ENCODE data around the gene DLL1. TPM values are rescaled to one million over a fixed set of nuclear protein-coding genes. Genes with fewer than 3 reads are reported as not detected.
A peak's percentile ranks its signal among the peaks of the same experiment; 100 is the strongest.

DLL1 gene
- total RNA-seq, 2 experiments from 2014 or later: 10.7 to 12.3 TPM

GRCh38 chr6:170286246-170286933, 4.5 kb downstream of the DLL1 start:
- POLR2A ChIA-PET: interaction anchor here (1.0 kb wide), 1 partner anchor 137 kb away, joined by 3 read pairs; no protein-coding TSS in a partner anchor
- DNase-seq (no peak), ATAC-seq (no peak)
- CTCF ChIA-PET: no interaction called here
- no peak overlapping the region for H3K4me3 Mint-ChIP-seq
- H3K36me3 Mint-ChIP-seq (ENCODE audit: low read depth): peaks cover 30% of the 10 kb centered on the region
- H3K4me1 Mint-ChIP-seq (ENCODE audit: low read depth): peaks cover 18% of the 10 kb centered on the region
- no peaks in the 10 kb centered on the region for H3K9me3 Mint-ChIP-seq (ENCODE audit: insufficient read depth)
- H3K27ac Mint-ChIP-seq: peak overlapping the region; percentile 15
- peaks cover 6% of the 10 kb centered on the region for H3K27me3 Mint-ChIP-seq (ENCODE audit: low read depth)

- peaks cover 6% of the 10 kb centered on the region for H3K27me3 Mint-ChIP-seq (ENCODE audit: low read depth)
- ChIA-PET CTCF (interaction anchor here (0.9 to 1.1 kb wide), 2 partner anchors 8 to 453 kb away, joined by 3 read pairs; no protein-coding TSS in a partner anchor), POLR2A (no interaction called here)
- DNase-seq (no peak), ATAC-seq (no peak)
- no peak overlapping the region for H3K4me3 Mint-ChIP-seq
- no peak overlapping the region for H3K27ac Mint-ChIP-seq
- H3K36me3 Mint-ChIP-seq (ENCODE audit: low read depth): peaks cover 30% of the 10 kb centered on the region
- H3K9me3 Mint-ChIP-seq (ENCODE audit: insufficient read depth): no peaks in the 10 kb centered on the region
- peaks cover 21% of the 10 kb centered on the region for H3K4me1 Mint-ChIP-seq (ENCODE audit: low read depth)
These were observed 5.4 kb downstream of the DLL1 start for GRCh38 chr6:170285482-170285881.

- CTCF ChIA-PET: interaction anchor here (0.9 to 1.1 kb wide), 2 partner anchors 9 to 453 kb away, joined by 3 read pairs; no protein-coding TSS in a partner anchor
- Mint-ChIP-seq H3K36me3 (ENCODE audit: low read depth) (peaks cover 30% of the 10 kb centered on the region), H3K27me3 (ENCODE audit: low read depth) (peaks cover 7% of the 10 kb centered on the region), H3K27ac (no peak overlapping the region), H3K9me3 (ENCODE audit: insufficient read depth) (no peaks in the 10 kb centered on the region), H3K4me1 (ENCODE audit: low read depth) (peaks cover 21% of the 10 kb centered on the region), H3K4me3 (no peak overlapping the region)
- ATAC-seq: no peak
- POLR2A ChIA-PET: no interaction called here
- DNase-seq: no peak
These were observed 5.9 kb downstream of the DLL1 start for GRCh38 chr6:170284866-170285469.

GRCh38 chr6:170284126-170284773, 6.6 kb downstream of the DLL1 start:
- H3K36me3 Mint-ChIP-seq (ENCODE audit: low read depth): peaks cover 30% of the 10 kb centered on the region
- H3K4me3 Mint-ChIP-seq: no peak overlapping the region
- CTCF ChIA-PET: interaction anchor here (0.9 to 1.1 kb wide), 2 partner anchors 10 to 452 kb away, joined by 3 read pairs; no protein-coding TSS in a partner anchor
- no peak for ATAC-seq
- POLR2A ChIA-PET: no interaction called here
- H3K27ac Mint-ChIP-seq: no peak overlapping the region
- H3K27me3 Mint-ChIP-seq (ENCODE audit: low read depth): peaks cover 12% of the 10 kb centered on the region
- DNase-seq: no peak
- H3K4me1 Mint-ChIP-seq (ENCODE audit: low read depth): peaks cover 28% of the 10 kb centered on the region
- H3K9me3 Mint-ChIP-seq (ENCODE audit: insufficient read depth): no peaks in the 10 kb centered on the region

GRCh38 chr6:170283212-170284081, 7.4 kb downstream of the DLL1 start:
- ATAC-seq (no peak), DNase-seq (no peak)
- ChIA-PET POLR2A (no interaction called here), CTCF (no interaction called here)
- H3K27me3 Mint-ChIP-seq (ENCODE audit: low read depth): peaks cover 6% of the 10 kb centered on the region
- H3K36me3 Mint-ChIP-seq (ENCODE audit: low read depth): peaks cover 24% of the 10 kb centered on the region
- H3K4me3 Mint-ChIP-seq: no peak overlapping the region
- no peaks in the 10 kb centered on the region for H3K9me3 Mint-ChIP-seq (ENCODE audit: insufficient read depth)
- H3K27ac Mint-ChIP-seq: no peak overlapping the region
- H3K4me1 Mint-ChIP-seq (ENCODE audit: low read depth): peaks cover 30% of the 10 kb centered on the region

GRCh38 chr6:170282512-170283158, 8.2 kb downstream of the DLL1 start:
- no peak overlapping the region for H3K27ac Mint-ChIP-seq

GRCh38 chr6:170281331-170282292, 9.3 kb downstream of the DLL1 start:
- Mint-ChIP-seq H3K36me3 (ENCODE audit: low read depth) (peaks cover 12% of the 10 kb centered on the region), H3K4me3 (no peak overlapping the region), H3K27ac (no peak overlapping the region), H3K9me3 (ENCODE audit: insufficient read depth) (no peaks in the 10 kb centered on the region), H3K27me3 (ENCODE audit: low read depth) (peaks cover 8% of the 10 kb centered on the region), H3K4me1 (ENCODE audit: low read depth) (peaks cover 32% of the 10 kb centered on the region)
- ATAC-seq (no peak), DNase-seq (no peak)
- ChIA-PET CTCF (no interaction called here), POLR2A (interaction anchor here (0.5 to 0.8 kb wide), 2 partner anchors 9 to 485 kb away, joined by 3 to 4 read pairs; no protein-coding TSS in a partner anchor)

More at GRCh38 chr6:170282512-170283158, 8.2 kb downstream of the DLL1 start:
- Mint-ChIP-seq H3K4me3 (no peak overlapping the region), H3K27me3 (ENCODE audit: low read depth) (peaks cover 6% of the 10 kb centered on the region), H3K4me1 (ENCODE audit: low read depth) (peaks cover 31% of the 10 kb centered on the region), H3K9me3 (ENCODE audit: insufficient read depth) (no peaks in the 10 kb centered on the region), H3K36me3 (ENCODE audit: low read depth) (peaks cover 16% of the 10 kb centered on the region)
- ChIA-PET POLR2A (no interaction called here), CTCF (no interaction called here)
- no peak for DNase-seq
- no peak for ATAC-seq

GRCh38 chr6:170280689-170281045, 10.2 kb downstream of the DLL1 start:
- ChIA-PET POLR2A (interaction anchor here (0.8 kb wide), 1 partner anchor 10 kb away, joined by 3 read pairs; no protein-coding TSS in a partner anchor), CTCF (interaction anchor here (1.2 kb wide), 1 partner anchor 9 kb away, joined by 3 read pairs; no protein-coding TSS in a partner anchor)
- Mint-ChIP-seq H3K27me3 (ENCODE audit: low read depth) (peaks cover 8% of the 10 kb centered on the region), H3K36me3 (ENCODE audit: low read depth) (peaks cover 10% of the 10 kb centered on the region), H3K4me1 (ENCODE audit: low read depth) (peaks cover 32% of the 10 kb centered on the region), H3K27ac (peak overlapping the region; percentile 80), H3K9me3 (ENCODE audit: insufficient read depth) (no peaks in the 10 kb centered on the region), H3K4me3 (peak overlapping the region; percentile 47)
- ATAC-seq: peak; percentile 47
- no peak for DNase-seq

GRCh38 chr6:170279977-170280688, 10.7 kb downstream of the DLL1 start:
- peak overlapping the region; percentile 47 for H3K4me3 Mint-ChIP-seq
- no peaks in the 10 kb centered on the region for H3K9me3 Mint-ChIP-seq (ENCODE audit: insufficient read depth)
- DNase-seq (peak; percentile 63), ATAC-seq (peak; percentile 74)
- peak overlapping the region; percentile 80 for H3K27ac Mint-ChIP-seq
- POLR2A ChIA-PET: no interaction called here
- H3K4me1 Mint-ChIP-seq (ENCODE audit: low read depth): peaks cover 32% of the 10 kb centered on the region
- H3K36me3 Mint-ChIP-seq (ENCODE audit: low read depth): peaks cover 7% of the 10 kb centered on the region
- peaks cover 8% of the 10 kb centered on the region for H3K27me3 Mint-ChIP-seq (ENCODE audit: low read depth)
- CTCF ChIA-PET: interaction anchor here (1.2 kb wide), 1 partner anchor 8 kb away, joined by 3 read pairs; no protein-coding TSS in a partner anchor

- Mint-ChIP-seq H3K27me3 (ENCODE audit: low read depth) (peaks cover 8% of the 10 kb centered on the region), H3K4me3 (peak overlapping the region; percentile 40), H3K9me3 (ENCODE audit: insufficient read depth) (no peaks in the 10 kb centered on the region), H3K4me1 (ENCODE audit: low read depth) (peaks cover 32% of the 10 kb centered on the region), H3K36me3 (ENCODE audit: low read depth) (peaks cover 7% of the 10 kb centered on the region), H3K27ac (peak overlapping the region; percentile 79)
- ChIA-PET POLR2A (no interaction called here), CTCF (interaction anchor here (1.2 kb wide), 1 partner anchor 7 kb away, joined by 3 read pairs; no protein-coding TSS in a partner anchor)
- ATAC-seq: no peak
- no peak for DNase-seq
These were observed 11.5 kb downstream of the DLL1 start for GRCh38 chr6:170279426-170279825.

Measured in activated CD8-positive, alpha-beta T cell treated with anti-CD3 and anti-CD28 coated beads, Interleukin-2, amount 10 ng/mL, durations not matched to agents 7 days and 5 days (primary cell).